PC-9 (cell line): ENCODE data around the gene RPL31.

Experiments
- EZH2 ChIP-seq: fragments of 200-600 bp; sonication (generic); IDR thresholded peaks from 2 replicates; pipeline ENCODE4 v1.8.0; 2017; ENCODE audit warnings: antibody characterized with exemption, low read depth
- TF ChIP-seq, protein P1 (sequence below): fragments of 200-600 bp; sonication (generic); conservative IDR thresholded peaks from 2 replicates; pipeline ENCODE4 v1.6.1; 2017; ENCODE audit warnings: mixed run types, antibody characterized with exemption, mild to moderate bottlenecking, moderate library complexity

DNA sequence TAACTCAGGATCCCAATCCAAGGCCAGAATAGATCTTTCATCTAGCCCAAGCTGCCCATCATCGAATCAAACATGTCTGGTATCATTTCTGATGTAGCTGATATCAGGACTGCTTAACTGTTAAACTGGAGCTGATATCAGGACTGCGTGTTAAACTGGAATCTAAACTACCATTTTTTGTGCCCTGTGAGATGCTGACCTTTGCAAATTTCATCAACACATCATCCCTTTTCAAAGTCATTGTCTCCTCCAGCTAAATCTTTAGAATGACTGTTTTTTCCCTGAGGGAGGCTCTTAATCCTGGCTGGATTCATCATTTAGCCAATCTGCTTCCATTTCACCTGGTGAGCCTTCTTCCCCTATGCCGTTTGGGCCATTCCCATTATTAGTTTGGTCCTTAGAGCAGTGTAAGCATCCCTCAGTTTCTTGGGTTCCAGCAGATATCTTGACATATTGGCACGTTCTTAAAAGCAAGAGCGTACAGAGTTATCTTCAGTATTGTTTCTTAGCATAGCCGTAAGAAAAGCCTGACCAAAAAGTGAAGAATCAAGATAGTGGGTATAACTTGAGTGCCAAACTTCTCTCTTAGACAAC lies 12.3 kb downstream of the RPL31 start:
- TF ChIP-seq, protein P1, sequence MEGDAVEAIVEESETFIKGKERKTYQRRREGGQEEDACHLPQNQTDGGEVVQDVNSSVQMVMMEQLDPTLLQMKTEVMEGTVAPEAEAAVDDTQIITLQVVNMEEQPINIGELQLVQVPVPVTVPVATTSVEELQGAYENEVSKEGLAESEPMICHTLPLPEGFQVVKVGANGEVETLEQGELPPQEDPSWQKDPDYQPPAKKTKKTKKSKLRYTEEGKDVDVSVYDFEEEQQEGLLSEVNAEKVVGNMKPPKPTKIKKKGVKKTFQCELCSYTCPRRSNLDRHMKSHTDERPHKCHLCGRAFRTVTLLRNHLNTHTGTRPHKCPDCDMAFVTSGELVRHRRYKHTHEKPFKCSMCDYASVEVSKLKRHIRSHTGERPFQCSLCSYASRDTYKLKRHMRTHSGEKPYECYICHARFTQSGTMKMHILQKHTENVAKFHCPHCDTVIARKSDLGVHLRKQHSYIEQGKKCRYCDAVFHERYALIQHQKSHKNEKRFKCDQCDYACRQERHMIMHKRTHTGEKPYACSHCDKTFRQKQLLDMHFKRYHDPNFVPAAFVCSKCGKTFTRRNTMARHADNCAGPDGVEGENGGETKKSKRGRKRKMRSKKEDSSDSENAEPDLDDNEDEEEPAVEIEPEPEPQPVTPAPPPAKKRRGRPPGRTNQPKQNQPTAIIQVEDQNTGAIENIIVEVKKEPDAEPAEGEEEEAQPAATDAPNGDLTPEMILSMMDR, result no peak
- no peak for TF ChIP-seq EZH2
